Neuronal stem cell (in vitro differentiated cells): ENCODE data around the gene PDE11A.

Experiments
- DNase-seq: peaks from one replicate; pipeline ENCODE4 v3.0.0-alpha.2; 2013; ENCODE audit warnings: low spot score
- H2AFZ ChIP-seq: one replicate; pipeline ENCODE4 v1.6.1; 2013; ENCODE audit warnings: mild to moderate bottlenecking, low read length, inconsistent platforms
- H2AK5ac ChIP-seq: 2 replicates; pipeline ENCODE4 v1.6.1; 2013; ENCODE audit warnings: low read depth, mild to moderate bottlenecking, inconsistent platforms, low read length, moderate library complexity, mixed read lengths
- H2BK120ac ChIP-seq: 2 replicates; pipeline ENCODE4 v1.6.1; 2013; ENCODE audit warnings: low read depth, mild to moderate bottlenecking, inconsistent platforms, low read length, moderate library complexity, mixed read lengths
- H2BK12ac ChIP-seq: one replicate; pipeline ENCODE4 v1.6.1; 2013; ENCODE audit warnings: low read length, inconsistent platforms
- H2BK15ac ChIP-seq: 2 replicates; pipeline ENCODE4 v1.6.1; 2013; ENCODE audit warnings: mild to moderate bottlenecking, low read length, inconsistent platforms, mixed read lengths
- H2BK5ac ChIP-seq: one replicate; pipeline ENCODE4 v1.6.1; 2013; ENCODE audit warnings: inconsistent platforms, mild to moderate bottlenecking, low read length, moderate library complexity
- H3K14ac ChIP-seq: one replicate; pipeline ENCODE4 v1.6.1; 2013; ENCODE audit warnings: low read length, inconsistent platforms
- H3K18ac ChIP-seq: 2 replicates; pipeline ENCODE4 v1.6.1; 2013; ENCODE audit warnings: low read length, inconsistent platforms
- H3K23ac ChIP-seq: 2 replicates; pipeline ENCODE4 v1.6.1; 2013; ENCODE audit warnings: low read depth, mild to moderate bottlenecking, mixed read lengths, low read length, inconsistent platforms; ENCODE audit not compliant: poor library complexity
- H3K27ac ChIP-seq: replicated peaks from 3 replicates; pipeline ENCODE4 v1.5.1; 2013; ENCODE audit warnings: low read length, inconsistent platforms
- H3K27me3 ChIP-seq, 3 experiments: 2 replicates each; pipeline ENCODE4 v1.6.1; 2013; ENCODE audit warnings: low read length in 3 of 3, mild to moderate bottlenecking in 2 of 3, inconsistent platforms in 1 of 3, low read depth in 1 of 3, mixed read lengths in 1 of 3, moderate library complexity in 1 of 3; ENCODE audit not compliant: control insufficient read depth in 3 of 3, insufficient read depth in 3 of 3
- H3K36me3 ChIP-seq, 2 donors: replicated peaks in 1 of 2; 2 replicates each; pipeline ENCODE4 v1.6.1; 2013; ENCODE audit warnings: low read length in 2 of 2; ENCODE audit not compliant: control insufficient read depth in 2 of 2, insufficient read depth in 2 of 2
- H3K4ac ChIP-seq: 2 replicates; pipeline ENCODE4 v1.6.1; 2013; ENCODE audit warnings: inconsistent platforms, mild to moderate bottlenecking, low read length, moderate library complexity
- H3K4me1 ChIP-seq, 2 donors: 1 replicate in 1 of 2; 2 replicates in 1 of 2; pipeline ENCODE4 v1.6.1; 2013; ENCODE audit warnings: low read length in 2 of 2, low read depth in 1 of 2; ENCODE audit not compliant: control insufficient read depth in 2 of 2, insufficient read depth in 1 of 2
- H3K4me2 ChIP-seq: one replicate; pipeline ENCODE4 v1.6.1; 2013; ENCODE audit warnings: mild to moderate bottlenecking, low read length, inconsistent platforms; ENCODE audit not compliant: insufficient read depth, poor library complexity, severe bottlenecking
- H3K4me3 ChIP-seq, 2 donors: 2 replicates each; pipeline ENCODE4 v1.5.1; 2013; ENCODE audit warnings: low read length in 2 of 2, mild to moderate bottlenecking in 2 of 2, inconsistent platforms in 1 of 2, moderate library complexity in 1 of 2
- H3K79me1 ChIP-seq: one replicate; pipeline ENCODE4 v1.6.1; 2013; ENCODE audit warnings: low read depth, mild to moderate bottlenecking, inconsistent platforms, low read length, moderate library complexity
- H3K9ac ChIP-seq: one replicate; pipeline ENCODE4 v1.6.1; 2013; ENCODE audit warnings: mild to moderate bottlenecking, low read depth, low read length, inconsistent platforms; ENCODE audit not compliant: poor library complexity
- H3K9me3 ChIP-seq, 2 donors: replicated peaks in 1 of 2; 2 replicates each; pipeline versions ENCODE3 to v1.6.1; 2013; ENCODE audit warnings: low read length in 2 of 2, mild to moderate bottlenecking in 2 of 2, inconsistent platforms in 1 of 2, low read depth in 1 of 2, mixed read lengths in 1 of 2, moderate library complexity in 1 of 2; ENCODE audit not compliant: control insufficient read depth in 2 of 2, insufficient read depth in 1 of 2
- H4K8ac ChIP-seq: one replicate; pipeline ENCODE4 v1.6.1; 2013; ENCODE audit warnings: low read depth, mild to moderate bottlenecking, inconsistent platforms, low read length, moderate library complexity
- H4K91ac ChIP-seq: one replicate; pipeline ENCODE4 v1.6.1; 2013; ENCODE audit warnings: low read length, low read depth, mild to moderate bottlenecking, inconsistent platforms; ENCODE audit not compliant: poor library complexity
- WGBS, 2 donors: extraction: QIAGEN DNeasy Blood & Tissue Kit; methylation state at CpG; one replicate each; pipeline ENCODE4 v1.1.7; 2013; ENCODE audit warnings: missing lambda C conversion rate in 2 of 2, mixed read lengths in 1 of 2; ENCODE audit not compliant: insufficient read length in 2 of 2, insufficient replicate concordance in 1 of 2; ENCODE audit errors: extremely low coverage in 2 of 2; 5-methylcytosine and 5-hydroxymethylcytosine counted together

The PDE11A gene

GRCh38 chr2:177691177-177691576 is 381.4 kb downstream of the PDE11A start:
- no peak overlapping the region for H3K4me3 ChIP-seq
- H2BK120ac ChIP-seq: no peak overlapping the region
- no peak for DNase-seq
- no peaks in the 10 kb centered on the region for H3K9me3 ChIP-seq
- H2BK15ac ChIP-seq: no peak overlapping the region
- no peak overlapping the region for H3K14ac ChIP-seq
- no peak overlapping the region for H3K4ac ChIP-seq
- H3K36me3 ChIP-seq: no peaks in the 10 kb centered on the region
- H3K18ac ChIP-seq: no peak overlapping the region
- H3K4me1 ChIP-seq: peaks cover 0 to 6% of the 10 kb centered on the region in 2 donors
- no peaks in the 10 kb centered on the region for H3K27me3 ChIP-seq
- H3K79me1 ChIP-seq: no peaks in the 10 kb centered on the region
- H2BK12ac ChIP-seq: no peak overlapping the region
- no peak overlapping the region for H4K8ac ChIP-seq
- no peak overlapping the region for H3K23ac ChIP-seq
- H2AFZ ChIP-seq: no peak overlapping the region
- H3K9ac ChIP-seq: no peak overlapping the region
- H3K4me2 ChIP-seq: no peak overlapping the region
- no peak overlapping the region for H2AK5ac ChIP-seq
- H2BK5ac ChIP-seq: no peak overlapping the region
- no CpG with 5 or more reads among the region's 1 CpG for WGBS, 2 donors
- no peak overlapping the region for H4K91ac ChIP-seq
- H3K27ac ChIP-seq: no peak overlapping the region

GRCh38 chr2:177689623-177690022 is 383.0 kb downstream of the PDE11A start:
- no peak overlapping the region for H2BK120ac ChIP-seq
- no peak overlapping the region for H3K4me2 ChIP-seq
- H4K91ac ChIP-seq: no peak overlapping the region
- WGBS, 2 donors: no CpG with 5 or more reads among the region's 4 CpGs
- no peaks in the 10 kb centered on the region for H3K36me3 ChIP-seq
- peaks cover 0 to 6% of the 10 kb centered on the region in 2 donors for H3K4me1 ChIP-seq
- no peak overlapping the region for H3K18ac ChIP-seq
- H3K23ac ChIP-seq: no peak overlapping the region
- H3K79me1 ChIP-seq: no peaks in the 10 kb centered on the region
- no peak overlapping the region for H3K27ac ChIP-seq
- H2BK5ac ChIP-seq: no peak overlapping the region
- no peaks in the 10 kb centered on the region for H3K9me3 ChIP-seq
- no peak overlapping the region for H3K4me3 ChIP-seq
- no peak overlapping the region for H2BK12ac ChIP-seq
- H3K9ac ChIP-seq: peak overlapping the region; percentile 24
- H3K4ac ChIP-seq: no peak overlapping the region
- DNase-seq: no peak
- H3K27me3 ChIP-seq: no peaks in the 10 kb centered on the region
- H3K14ac ChIP-seq: no peak overlapping the region
- peak overlapping the region; percentile 59 for H2AFZ ChIP-seq
- no peak overlapping the region for H2AK5ac ChIP-seq
- H2BK15ac ChIP-seq: no peak overlapping the region
- H4K8ac ChIP-seq: no peak overlapping the region

- H2BK5ac ChIP-seq: no peak overlapping the region
- H2AK5ac ChIP-seq: no peak overlapping the region
- no peak overlapping the region for H2BK15ac ChIP-seq
- no peak overlapping the region for H4K8ac ChIP-seq
- no peak overlapping the region for H2AFZ ChIP-seq
- no peak overlapping the region for H2BK12ac ChIP-seq
- peaks cover 0 to 6% of the 10 kb centered on the region in 2 donors for H3K4me1 ChIP-seq
- no peaks in the 10 kb centered on the region for H3K36me3 ChIP-seq
- H3K27me3 ChIP-seq: no peaks in the 10 kb centered on the region
- DNase-seq: no peak
- H3K9ac ChIP-seq: no peak overlapping the region
- H3K9me3 ChIP-seq: no peaks in the 10 kb centered on the region
- no peaks in the 10 kb centered on the region for H3K79me1 ChIP-seq
- no peak overlapping the region for H2BK120ac ChIP-seq
- no peak overlapping the region for H3K23ac ChIP-seq
- H3K4ac ChIP-seq: no peak overlapping the region
- H3K4me3 ChIP-seq: no peak overlapping the region
- no CpG with 5 or more reads among the region's 5 CpGs for WGBS, 2 donors
- H4K91ac ChIP-seq: no peak overlapping the region
- no peak overlapping the region for H3K27ac ChIP-seq
- H3K14ac ChIP-seq: no peak overlapping the region
- no peak overlapping the region for H3K4me2 ChIP-seq
- no peak overlapping the region for H3K18ac ChIP-seq
Measured at GRCh38 chr2:177688844-177689243, 383.7 kb downstream of the PDE11A start.

- H3K27me3 ChIP-seq: no peaks in the 10 kb centered on the region
- H3K36me3 ChIP-seq: no peaks in the 10 kb centered on the region
- no peak overlapping the region for H4K8ac ChIP-seq
- no peak overlapping the region for H3K23ac ChIP-seq
- no peak overlapping the region for H3K4ac ChIP-seq
- no peak overlapping the region for H3K4me2 ChIP-seq
- no peak overlapping the region for H2BK120ac ChIP-seq
- no peak overlapping the region for H4K91ac ChIP-seq
- no peaks in the 10 kb centered on the region for H3K79me1 ChIP-seq
- WGBS, 2 donors: no CpG with 5 or more reads among the region's 2 CpGs
- no peak overlapping the region for H3K14ac ChIP-seq
- H2AFZ ChIP-seq: no peak overlapping the region
- no peak overlapping the region for H3K27ac ChIP-seq
- H3K9me3 ChIP-seq: no peaks in the 10 kb centered on the region
- H3K18ac ChIP-seq: no peak overlapping the region
- H3K9ac ChIP-seq: no peak overlapping the region
- peaks cover 3% of the 10 kb centered on the region in 2 donors for H3K4me1 ChIP-seq
- H2BK5ac ChIP-seq: no peak overlapping the region
- no peak overlapping the region for H2BK12ac ChIP-seq
- H2BK15ac ChIP-seq: no peak overlapping the region
- no peak overlapping the region for H3K4me3 ChIP-seq
- no peak for DNase-seq
- no peak overlapping the region for H2AK5ac ChIP-seq
Measured at GRCh38 chr2:177683661-177684069, 388.9 kb downstream of the PDE11A start.
